HG03558 (cell line): ENCODE data around the gene PRM3.
A peak's percentile ranks its signal among the peaks of the same experiment; 100 is the strongest.
"Not testable (repeated sequence)": the region's sequence is repeated elsewhere in the genome, so short reads cannot be mapped to it uniquely, and the experiment has no call there.

Experiments
- ATAC-seq: cut with Tn5 transposase; IDR thresholded peaks from one replicate; pipeline ENCODE4 v1.9.1; 2021; ENCODE audit warnings: moderate number of reproducible peaks; ENCODE audit not compliant: unreplicated experiment; ENCODE audit errors: extremely low read depth

PRM3 gene

GRCh38 chr16:11306997-11307638 is 33.7 kb upstream of the PRM3 start:
- ATAC-seq: no peak

GRCh38 chr16:11306381-11306780 is 33.0 kb upstream of the PRM3 start:
- no peak for ATAC-seq

- no peak for ATAC-seq
Measured at GRCh38 chr16:11303405-11304138, 30.1 kb upstream of the PRM3 start.

- no peak for ATAC-seq
Measured at GRCh38 chr16:11302977-11303376, 29.5 kb upstream of the PRM3 start.

- no peak for ATAC-seq
Measured at GRCh38 chr16:11301645-11302501, 28.4 kb upstream of the PRM3 start.

GRCh38 chr16:11300560-11300892 is 27.1 kb upstream of the PRM3 start:
- ATAC-seq: no peak

- ATAC-seq: no peak
Measured at GRCh38 chr16:11299865-11300559, 26.6 kb upstream of the PRM3 start.

- peak; percentile 43 for ATAC-seq
Measured at GRCh38 chr16:11298950-11299547, 25.6 kb upstream of the PRM3 start.

- ATAC-seq: no peak
Measured at GRCh38 chr16:11298143-11298900, 24.9 kb upstream of the PRM3 start.

- ATAC-seq: peak; percentile 48
Measured at GRCh38 chr16:11297492-11298142, 24.2 kb upstream of the PRM3 start.

GRCh38 chr16:11296706-11297491 is 23.5 kb upstream of the PRM3 start:
- ATAC-seq: no peak

- ATAC-seq: no peak
Measured at GRCh38 chr16:11296351-11296705, 22.9 kb upstream of the PRM3 start.

GRCh38 chr16:11295672-11296071 is 22.2 kb upstream of the PRM3 start:
- no peak for ATAC-seq

- no peak for ATAC-seq
Measured at GRCh38 chr16:11292076-11292748, 18.8 kb upstream of the PRM3 start.

GRCh38 chr16:11291091-11291703 is 17.8 kb upstream of the PRM3 start:
- ATAC-seq: no peak

- ATAC-seq: no peak
Measured at GRCh38 chr16:11290102-11290893, 16.9 kb upstream of the PRM3 start.

GRCh38 chr16:11289696-11290095 is 16.3 kb upstream of the PRM3 start:
- ATAC-seq: not testable (repeated sequence)
